NT2/D1 (cell line): ENCODE data around the gene RANBP10.

Experiments
- DNase-seq: peaks from one replicate; pipeline ENCODE4 v3.0.0-alpha.2; 2011; ENCODE audit warnings: low read depth, low spot score
- H3K27me3 ChIP-seq: 2 replicates; pipeline ENCODE4 v1.6.0; 2011; ENCODE audit warnings: mild to moderate bottlenecking; ENCODE audit not compliant: insufficient read length, insufficient read depth
- H3K36me3 ChIP-seq: 2 replicates; pipeline ENCODE4 v1.6.1; 2011; ENCODE audit warnings: mild to moderate bottlenecking, low read length, mixed read lengths; ENCODE audit not compliant: insufficient read depth, insufficient read length
- H3K4me1 ChIP-seq: 2 replicates; pipeline ENCODE4 v1.5.1; 2011; ENCODE audit not compliant: insufficient read depth, insufficient read length
- H3K4me3 ChIP-seq: 2 replicates; pipeline ENCODE4 v1.5.1; 2011; ENCODE audit warnings: low read depth; ENCODE audit not compliant: insufficient read length
- H3K9ac ChIP-seq: 2 replicates; pipeline ENCODE4 v1.6.0; 2011; ENCODE audit warnings: low read depth; ENCODE audit not compliant: insufficient read length
- H3K9me3 ChIP-seq: 2 replicates; pipeline ENCODE4 v1.5.1; 2011; ENCODE audit warnings: mild to moderate bottlenecking, low read length; ENCODE audit not compliant: insufficient read depth
- SUZ12 ChIP-seq: IDR thresholded peaks from 2 replicates; pipeline ENCODE4 v1.6.1; 2011; ENCODE audit not compliant: insufficient read length, insufficient read depth; ENCODE audit errors: extremely low read depth
- YY1 ChIP-seq: IDR thresholded peaks from 2 replicates; pipeline ENCODE4 v1.6.1; 2011; ENCODE audit not compliant: insufficient read length, insufficient read depth
- ZNF274 ChIP-seq: IDR thresholded peaks from 2 replicates; pipeline ENCODE4 v1.6.1; 2011; ENCODE audit warnings: mild to moderate bottlenecking, low read depth, low read length

RANBP10 gene

DNA sequence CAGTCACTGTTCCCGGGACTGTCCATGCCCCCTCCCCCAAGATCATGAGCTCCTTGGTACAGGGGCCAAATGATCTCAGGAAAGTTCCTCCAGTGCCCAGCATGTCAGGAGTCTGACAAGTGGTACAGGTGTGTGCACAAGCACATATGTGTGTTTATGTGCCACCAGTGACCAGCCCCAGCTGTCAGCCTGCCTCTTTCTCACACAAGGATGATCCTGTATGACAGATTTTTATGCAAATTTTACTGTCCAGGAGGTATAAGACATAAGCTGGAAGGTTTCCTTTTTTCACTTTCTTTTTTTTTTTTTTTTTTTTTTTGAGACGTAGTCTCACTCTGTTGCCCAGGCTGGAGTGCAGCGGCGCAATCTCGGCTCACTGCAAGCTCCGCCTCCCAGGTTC lies 55.9 kb downstream of the RANBP10 start:
- H3K9ac ChIP-seq: no peak overlapping the region
- H3K36me3 ChIP-seq: peaks cover 7% of the 10 kb centered on the region
- H3K4me1 ChIP-seq: peaks cover 19% of the 10 kb centered on the region
- no peaks in the 10 kb centered on the region for H3K27me3 ChIP-seq
- no peak for TF ChIP-seq YY1
- TF ChIP-seq ZNF274: no peak
- TF ChIP-seq SUZ12: no peak
- H3K9me3 ChIP-seq: no peaks in the 10 kb centered on the region
- no peak overlapping the region for H3K4me3 ChIP-seq
- no peak for DNase-seq

DNA sequence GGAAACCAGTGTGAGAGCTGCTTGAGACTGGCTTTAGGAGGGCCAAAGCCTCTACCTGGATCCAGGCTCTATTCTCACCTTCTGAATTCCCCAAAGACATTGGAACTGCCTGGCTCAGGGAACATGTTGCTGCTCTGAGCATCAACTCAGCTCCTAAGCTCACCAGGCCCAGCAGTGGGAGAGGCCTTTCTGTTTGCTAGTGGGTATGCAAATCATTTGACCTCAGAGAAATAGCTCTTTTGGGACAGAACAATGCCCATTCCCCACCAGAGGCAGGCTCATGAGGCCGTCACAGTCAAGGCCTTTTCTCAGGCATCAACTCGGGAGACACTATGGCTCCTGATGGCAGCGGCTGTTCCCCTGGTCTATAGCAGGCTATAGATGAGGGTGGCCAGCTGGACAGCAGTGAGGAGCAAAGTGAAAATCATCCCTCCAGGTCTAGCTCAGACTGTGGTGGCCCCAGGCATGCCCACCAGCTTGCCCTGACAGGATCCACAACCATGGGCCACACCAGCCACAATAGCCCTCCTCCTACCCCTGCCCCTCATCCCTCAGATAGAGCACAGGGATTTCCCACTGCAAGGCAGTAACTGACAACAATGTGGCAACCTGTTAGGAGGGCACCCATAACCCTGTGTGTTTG lies 56.8 kb downstream of the RANBP10 start:
- H3K36me3 ChIP-seq: peaks cover 7% of the 10 kb centered on the region
- H3K27me3 ChIP-seq: no peaks in the 10 kb centered on the region
- peaks cover 19% of the 10 kb centered on the region for H3K4me1 ChIP-seq
- H3K9ac ChIP-seq: no peak overlapping the region
- no peak for TF ChIP-seq ZNF274
- no peak for TF ChIP-seq SUZ12
- no peak for TF ChIP-seq YY1
- H3K4me3 ChIP-seq: no peak overlapping the region
- no peak for DNase-seq
- H3K9me3 ChIP-seq: no peaks in the 10 kb centered on the region

DNA sequence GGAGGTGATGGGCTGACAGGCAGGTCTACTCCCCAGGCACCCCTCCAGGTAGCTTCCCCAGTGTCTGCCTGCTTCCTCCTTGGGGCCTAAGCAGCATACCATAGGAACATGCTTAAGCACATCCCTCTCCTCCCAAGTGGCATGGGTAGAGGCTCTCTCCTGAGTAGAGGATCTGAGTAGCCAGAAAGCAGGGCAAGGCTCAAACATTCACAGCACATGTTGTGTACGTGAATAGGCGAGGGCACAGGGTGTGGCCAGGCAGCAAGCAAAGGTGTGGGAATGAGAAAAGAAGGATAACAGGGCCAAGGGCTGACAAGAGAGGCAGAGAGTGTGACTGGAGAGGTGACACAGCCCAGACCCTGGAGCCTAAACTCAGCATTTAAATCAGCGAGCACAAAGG lies 57.5 kb downstream of the RANBP10 start:
- DNase-seq: no peak
- H3K27me3 ChIP-seq: no peaks in the 10 kb centered on the region
- TF ChIP-seq SUZ12: no peak
- TF ChIP-seq YY1: no peak
- no peak for TF ChIP-seq ZNF274
- peaks cover 11% of the 10 kb centered on the region for H3K36me3 ChIP-seq
- H3K9ac ChIP-seq: no peak overlapping the region
- H3K9me3 ChIP-seq: no peaks in the 10 kb centered on the region
- no peak overlapping the region for H3K4me3 ChIP-seq
- H3K4me1 ChIP-seq: peaks cover 19% of the 10 kb centered on the region

DNA sequence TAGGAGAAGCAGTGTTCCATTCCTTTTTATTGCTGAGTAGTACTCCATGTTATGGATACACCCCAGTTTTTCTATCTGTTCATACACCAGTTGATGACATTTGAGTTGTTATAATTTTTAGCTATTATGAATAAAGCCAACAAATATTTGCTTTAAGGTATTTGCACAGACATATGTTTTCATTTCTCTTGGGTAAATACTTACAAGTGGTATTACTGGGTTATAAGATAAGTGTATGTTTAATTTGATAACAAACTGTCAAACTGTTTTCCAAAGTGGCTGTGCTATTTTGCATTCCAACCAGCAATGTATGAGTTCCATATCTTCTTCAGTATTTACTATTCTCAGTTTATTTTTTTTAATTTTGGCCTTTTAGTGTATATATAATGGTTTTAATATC lies 59.5 kb downstream of the RANBP10 start:
- no peak for TF ChIP-seq YY1
- TF ChIP-seq ZNF274: no peak
- no peak for TF ChIP-seq SUZ12
- H3K4me1 ChIP-seq: peaks cover 17% of the 10 kb centered on the region
- H3K9me3 ChIP-seq: no peaks in the 10 kb centered on the region
- H3K4me3 ChIP-seq: no peak overlapping the region
- no peak overlapping the region for H3K9ac ChIP-seq
- H3K36me3 ChIP-seq: peaks cover 29% of the 10 kb centered on the region
- DNase-seq: no peak
- H3K27me3 ChIP-seq: no peaks in the 10 kb centered on the region

DNA sequence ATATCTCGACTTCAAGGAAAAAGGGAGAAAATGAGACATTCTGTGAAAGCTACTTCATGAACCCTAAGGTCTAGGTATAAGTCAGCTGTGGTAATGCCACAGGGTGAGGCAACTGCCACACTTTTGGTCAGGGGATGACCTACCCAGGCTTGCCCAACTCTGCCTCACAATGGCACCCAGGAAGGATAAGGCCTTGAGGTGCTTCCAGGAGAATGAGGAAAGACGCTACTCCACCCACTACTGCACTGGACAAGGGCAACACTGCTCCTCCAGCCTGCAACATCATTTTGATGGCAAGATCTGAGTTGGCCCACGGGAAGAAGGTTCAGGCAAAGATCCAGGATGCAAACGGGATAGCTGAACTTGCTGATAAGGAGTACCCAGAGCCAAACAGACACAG lies 65.2 kb downstream of the RANBP10 start:
- peaks cover 58% of the 10 kb centered on the region for H3K36me3 ChIP-seq
- no peaks in the 10 kb centered on the region for H3K27me3 ChIP-seq
- no peak for DNase-seq
- H3K4me1 ChIP-seq: no peaks in the 10 kb centered on the region
- no peak overlapping the region for H3K9ac ChIP-seq
- TF ChIP-seq YY1: no peak
- no peak for TF ChIP-seq SUZ12
- TF ChIP-seq ZNF274: no peak
- H3K4me3 ChIP-seq: no peak overlapping the region
- H3K9me3 ChIP-seq: no peaks in the 10 kb centered on the region

DNA sequence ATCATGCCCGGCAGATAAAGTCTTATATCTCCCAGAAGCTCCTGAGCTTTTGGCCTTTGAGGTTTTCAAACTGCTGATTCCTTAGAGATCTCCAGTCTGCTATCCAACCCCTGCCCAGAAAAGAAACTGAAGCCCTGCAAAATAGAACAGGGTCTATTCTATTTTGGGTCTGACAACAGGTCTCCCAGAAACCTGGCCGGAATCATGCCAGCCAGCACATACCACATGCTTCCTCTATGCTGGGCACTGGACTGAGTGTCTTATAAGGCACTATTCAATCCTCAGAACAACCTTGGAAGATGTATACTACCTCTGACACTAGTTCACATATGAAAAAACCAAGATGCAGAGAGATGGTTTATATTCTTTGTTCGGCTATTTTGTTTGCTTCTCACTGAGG lies 66.0 kb downstream of the RANBP10 start:
- TF ChIP-seq SUZ12: no peak
- no peak for TF ChIP-seq ZNF274
- TF ChIP-seq YY1: no peak
- no peak overlapping the region for H3K9ac ChIP-seq
- no peaks in the 10 kb centered on the region for H3K9me3 ChIP-seq
- H3K36me3 ChIP-seq: peaks cover 58% of the 10 kb centered on the region
- no peak overlapping the region for H3K4me3 ChIP-seq
- no peaks in the 10 kb centered on the region for H3K27me3 ChIP-seq
- no peaks in the 10 kb centered on the region for H3K4me1 ChIP-seq
- no peak for DNase-seq

DNA sequence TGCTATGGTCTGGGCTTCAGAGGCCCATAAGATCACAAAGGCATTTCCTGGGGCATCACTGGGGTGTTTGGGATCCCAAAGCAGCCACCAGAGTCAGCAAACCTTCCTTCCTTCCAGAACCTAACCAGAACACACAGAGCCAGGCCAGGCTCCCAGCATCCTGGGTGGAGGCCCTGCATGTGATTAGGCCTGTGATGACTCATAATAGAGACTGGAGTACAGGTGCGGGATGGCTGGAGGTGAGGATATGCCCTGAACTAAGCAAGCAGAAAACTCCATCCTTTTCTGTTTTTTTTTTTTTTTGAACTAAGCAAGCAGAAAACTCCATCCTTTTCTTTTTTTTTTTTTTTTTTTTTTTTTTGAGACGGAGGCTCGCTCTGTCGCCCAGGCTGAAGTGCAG lies 69.5 kb downstream of the RANBP10 start:
- TF ChIP-seq ZNF274 (no peak), YY1 (no peak), SUZ12 (no peak)
- H3K9ac ChIP-seq: no peak overlapping the region
- no peak for DNase-seq
- H3K4me1 ChIP-seq: no peaks in the 10 kb centered on the region
- no peaks in the 10 kb centered on the region for H3K9me3 ChIP-seq
- H3K4me3 ChIP-seq: no peak overlapping the region
- peaks cover 51% of the 10 kb centered on the region for H3K36me3 ChIP-seq
- no peaks in the 10 kb centered on the region for H3K27me3 ChIP-seq

DNA sequence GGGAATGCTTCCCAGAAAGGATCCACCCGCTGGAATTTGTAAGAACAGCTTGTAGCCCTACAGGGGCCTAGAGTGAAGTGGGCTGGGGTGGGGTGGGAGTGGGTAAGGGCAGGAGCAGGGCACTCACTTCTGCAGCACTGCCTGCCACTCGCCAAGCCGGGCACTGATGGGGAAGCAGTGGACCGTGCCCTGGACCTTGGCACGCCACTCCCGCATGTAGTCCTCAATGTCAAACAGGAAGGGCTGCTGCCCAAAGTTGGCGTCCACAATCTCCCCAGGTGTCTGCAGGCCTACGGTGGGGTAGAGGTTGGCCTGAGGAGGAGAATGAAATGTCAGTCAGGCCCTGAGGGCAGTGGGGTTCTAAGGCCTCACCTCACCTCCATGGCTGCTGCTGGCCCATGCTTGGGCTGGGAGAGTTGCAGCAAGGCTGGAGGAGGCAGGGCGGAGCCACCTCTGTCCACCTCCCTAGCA lies 71.6 kb downstream of the RANBP10 start:
- Histone ChIP-seq H3K36me3 (peaks cover 55% of the 10 kb centered on the region), H3K9ac (no peak overlapping the region), H3K4me3 (no peak overlapping the region), H3K4me1 (no peaks in the 10 kb centered on the region), H3K27me3 (no peaks in the 10 kb centered on the region), H3K9me3 (no peaks in the 10 kb centered on the region)
- TF ChIP-seq ZNF274 (no peak), SUZ12 (no peak), YY1 (no peak)
- no peak for DNase-seq
